NCI-H524 treated with DMSO at 0.1 percent for 48 hours (cell line): ENCODE results near the gene PPP3CB.

ENCODE experiments used
- DNase-seq: peaks from one replicate; lab custom pipeline; 2025; lab: John Stamatoyannopoulos, UW

The PPP3CB gene

DNA sequence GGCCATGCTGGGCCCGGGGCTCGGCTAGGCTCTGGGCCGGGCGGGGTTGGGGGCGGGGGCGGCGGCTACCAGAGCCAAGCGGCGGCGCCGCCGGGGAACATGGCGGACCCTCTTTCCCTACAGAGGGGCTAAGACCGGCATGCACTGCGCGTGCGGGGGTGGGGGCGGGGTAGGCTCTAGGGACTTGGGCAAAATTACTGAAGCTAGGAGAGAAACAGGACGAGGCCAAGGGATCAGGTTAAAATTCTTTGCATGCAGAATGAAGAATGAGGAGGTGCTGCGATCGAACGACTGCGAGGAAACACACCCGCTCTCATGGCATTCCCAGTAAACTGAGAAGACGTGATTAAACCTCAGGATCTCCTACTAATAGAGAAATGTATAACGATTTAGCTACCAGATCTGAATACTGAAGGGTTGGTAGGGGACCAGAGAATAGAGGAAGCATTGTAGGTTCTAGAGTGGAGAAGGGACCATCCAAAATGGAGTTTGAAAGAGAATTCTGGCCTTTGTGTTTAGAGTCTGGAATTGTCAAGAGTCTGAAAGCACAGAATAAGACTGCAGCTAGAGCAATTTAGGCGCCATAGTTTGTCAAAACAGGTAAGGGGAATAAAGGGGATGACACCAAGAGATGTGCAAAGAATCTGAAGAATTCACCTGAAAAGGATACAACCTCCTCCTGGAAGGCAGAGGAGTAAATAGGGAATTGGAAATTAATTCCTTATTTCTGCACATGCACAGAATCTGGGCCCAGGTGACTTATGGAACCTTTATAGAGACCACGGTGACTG, at the start of gene PPP3CB:
PPP3CB (minus strand) TSS at position 141 of the 791 bp plus-strand sequence; CDS start at position 6, 135 bp downstream.
- DNase-seq = peak; percentile 44

DNA sequence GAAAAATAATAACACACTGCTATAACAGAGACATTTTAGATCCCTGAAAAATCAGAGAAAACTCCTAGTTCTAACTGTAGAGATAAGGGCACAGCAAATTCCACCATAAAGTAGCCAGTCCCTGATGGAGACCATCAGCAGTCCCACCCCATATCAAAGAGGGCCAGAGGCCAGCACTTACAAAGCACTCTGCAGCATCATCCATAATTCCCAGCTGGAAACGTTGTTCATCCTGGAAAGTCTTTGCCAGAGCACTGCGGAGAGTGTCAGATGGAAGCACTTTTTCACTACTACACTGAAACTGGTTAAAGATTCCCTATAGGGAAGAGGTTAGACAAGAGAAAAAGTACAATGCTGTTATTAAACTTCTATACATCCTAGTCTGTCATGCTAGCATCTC, 49.5 kb upstream of the PPP3CB start:
- DNase-seq = no peak

DNA sequence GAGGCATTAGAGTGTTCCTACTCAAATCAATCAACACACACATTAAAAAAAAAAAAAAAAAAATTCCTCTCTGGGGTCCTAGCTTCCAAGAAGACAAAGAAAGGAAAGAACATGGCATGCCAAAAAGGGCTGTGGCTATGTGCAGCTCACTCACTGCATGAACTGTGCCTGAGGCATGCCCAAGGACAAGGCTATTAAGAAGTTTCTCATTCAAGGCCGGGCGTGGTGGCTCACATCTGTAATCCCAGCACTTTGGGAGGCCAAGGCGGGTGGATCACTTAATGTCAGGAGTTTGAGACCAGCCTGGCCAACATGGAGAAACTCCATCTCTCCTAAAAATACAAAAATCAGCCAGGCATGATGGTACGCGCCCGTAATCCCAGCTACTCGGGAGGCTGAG, 41.9 kb upstream of the PPP3CB start:
- DNase-seq = no peak

- DNase-seq = no peak
Measured at GRCh38 chr10:73537288-73537687, 41.5 kb upstream of the PPP3CB start.

DNA sequence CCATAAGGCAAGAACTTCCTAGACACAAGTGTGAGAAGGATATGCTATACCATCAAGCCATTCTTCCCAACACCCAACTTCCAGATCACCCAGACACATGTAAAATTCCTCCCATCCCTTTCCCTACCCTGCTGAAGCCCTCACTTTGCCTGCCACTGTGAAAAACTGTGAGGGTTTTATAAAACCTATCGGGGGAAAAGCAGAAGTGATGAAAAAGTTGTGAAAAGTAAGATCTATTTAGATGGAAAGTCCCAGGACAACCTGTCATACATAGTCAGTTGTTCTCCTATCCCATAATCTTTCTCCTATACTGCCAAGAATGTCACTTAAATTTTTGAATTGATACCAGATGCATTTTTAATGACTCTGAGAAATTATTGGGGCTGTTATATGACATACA, 39.0 kb upstream of the PPP3CB start:
- no peak for DNase-seq

DNA sequence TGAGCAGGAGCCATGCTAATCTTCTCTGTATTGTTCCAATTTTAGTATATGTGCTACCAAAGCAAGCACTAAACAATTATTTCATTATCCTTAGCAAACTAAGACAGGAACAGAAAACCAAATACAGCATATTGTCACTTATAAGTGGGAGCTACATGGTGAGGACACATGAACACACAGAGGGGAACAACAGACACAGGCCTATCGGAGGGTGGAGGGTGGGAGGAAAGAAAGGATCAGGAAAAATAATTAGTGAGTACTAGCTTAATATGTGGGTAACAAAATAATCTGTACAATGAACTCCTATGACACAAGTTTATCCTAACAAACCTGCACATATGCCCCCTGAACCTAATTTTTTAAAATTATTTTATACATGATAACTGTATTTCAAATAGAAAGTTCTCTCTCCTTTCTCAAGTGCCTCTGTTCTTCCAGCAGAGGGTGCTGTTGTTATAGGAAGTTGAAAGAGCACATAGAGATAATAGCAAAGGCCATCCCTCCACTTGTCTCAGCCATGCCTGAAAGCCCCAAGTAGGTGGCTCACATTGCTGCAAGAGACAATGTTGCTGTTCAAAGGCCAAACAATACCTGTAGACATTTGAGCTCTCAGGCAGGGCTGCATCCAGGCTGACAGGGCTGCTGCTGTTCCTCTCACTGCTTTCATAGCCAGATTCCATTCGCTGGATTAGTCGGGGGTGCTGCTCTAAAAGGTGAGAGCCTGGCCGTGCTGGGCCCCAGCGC, 33.4 kb upstream of the PPP3CB start:
- no peak for DNase-seq

GRCh38 chr10:73522263-73522662, 26.4 kb upstream of the PPP3CB start:
- DNase-seq = no peak

DNA sequence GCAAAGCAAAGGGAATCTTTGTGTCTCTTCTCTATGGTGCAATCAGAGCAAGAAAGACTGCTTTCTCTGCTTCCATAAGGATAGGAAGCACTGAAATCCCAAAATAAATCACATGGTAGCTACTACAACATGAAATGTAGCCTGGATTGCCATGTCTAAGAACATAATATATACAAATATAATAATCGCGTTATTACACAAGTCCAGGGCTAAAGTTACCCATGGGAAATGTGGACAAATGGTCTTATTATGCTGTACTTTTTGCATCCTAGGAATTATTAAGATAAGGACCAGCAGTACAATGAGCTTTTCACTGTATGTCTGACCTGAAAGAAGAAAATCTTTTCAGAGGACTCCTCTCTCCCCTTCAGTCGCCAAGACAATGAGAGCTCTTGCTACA, 23.5 kb upstream of the PPP3CB start:
- DNase-seq = no peak

- DNase-seq = no peak
Measured at GRCh38 chr10:73517166-73517888, 21.5 kb upstream of the PPP3CB start.

DNA sequence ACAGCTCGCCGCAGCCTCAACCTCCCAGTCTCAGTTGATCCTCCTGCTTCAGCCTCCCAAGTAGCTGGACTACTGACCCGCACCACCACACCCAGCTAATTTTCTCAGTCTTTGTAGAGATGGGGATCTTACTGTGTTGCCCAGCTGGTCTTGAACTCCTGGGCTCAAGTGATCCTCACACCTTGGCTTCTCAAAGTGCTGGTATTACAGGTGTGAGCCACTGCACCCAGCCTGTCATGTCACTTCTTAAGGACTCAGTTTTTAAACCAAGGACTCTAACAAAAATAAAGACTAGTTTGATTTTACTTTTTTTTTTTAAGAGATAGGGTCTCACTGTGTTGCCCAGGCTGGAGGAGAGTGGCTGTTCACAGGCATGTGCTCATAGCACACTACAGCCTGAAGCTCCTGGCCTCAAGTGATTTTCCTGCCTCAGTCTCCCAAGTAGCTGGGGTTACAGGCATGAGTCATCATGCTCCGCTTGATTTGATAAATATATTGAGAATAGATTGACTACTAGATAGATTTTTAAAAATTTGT, 16.5 kb upstream of the PPP3CB start:
- no peak for DNase-seq

DNA sequence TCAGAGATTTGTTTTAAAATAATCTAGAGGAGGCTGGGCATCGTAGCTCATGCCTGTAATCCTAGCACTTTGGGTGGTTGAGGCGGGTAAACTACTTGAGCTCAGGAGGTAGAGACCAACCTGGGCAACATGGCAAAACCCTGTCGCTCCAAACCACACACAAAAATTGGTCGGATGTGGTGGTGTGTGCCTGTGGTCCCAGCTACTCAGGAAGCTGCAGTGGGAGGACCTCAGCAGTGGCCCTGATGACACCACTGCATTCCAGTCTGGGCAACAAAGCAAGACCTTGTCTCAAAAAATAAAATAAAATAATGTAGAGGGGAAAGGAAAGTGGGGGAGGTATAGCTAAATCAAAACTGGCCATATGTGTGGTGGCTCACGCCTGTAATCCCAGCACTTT, 13.9 kb upstream of the PPP3CB start:
- no peak for DNase-seq

- DNase-seq = no peak
Measured at GRCh38 chr10:73506491-73506890, 10.7 kb upstream of the PPP3CB start.

GRCh38 chr10:73506074-73506473, 10.2 kb upstream of the PPP3CB start:
- no peak for DNase-seq

GRCh38 chr10:73503037-73503436, 7.2 kb upstream of the PPP3CB start:
- DNase-seq = no peak

DNA sequence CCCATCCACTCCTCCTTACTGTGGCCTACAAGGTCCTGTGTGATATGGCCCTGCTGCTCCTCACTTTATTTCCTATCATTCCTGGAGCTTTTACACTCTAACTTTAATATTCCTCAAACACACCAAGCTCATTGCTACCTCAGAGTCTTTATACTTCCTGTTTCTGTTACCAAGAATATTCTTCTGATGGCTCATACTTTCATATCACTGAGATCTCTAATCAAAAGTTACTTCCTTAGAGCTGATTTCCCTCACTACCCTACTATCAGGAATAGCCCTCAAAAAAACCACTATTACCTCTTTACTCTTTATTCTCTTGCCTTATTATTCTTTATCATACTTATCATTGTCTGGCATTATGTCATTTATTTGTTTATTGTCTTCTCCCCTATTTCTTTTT, 5.8 kb upstream of the PPP3CB start:
- DNase-seq = no peak

GRCh38 chr10:73497623-73498022, 1.8 kb upstream of the PPP3CB start:
- no peak for DNase-seq

- no peak for DNase-seq
Measured at GRCh38 chr10:73495226-73495883, 469 bp downstream of the PPP3CB start.

GRCh38 chr10:73494877-73495225, 973 bp downstream of the PPP3CB start:
- no peak for DNase-seq

GRCh38 chr10:73494213-73494612, 1.6 kb downstream of the PPP3CB start:
- DNase-seq = no peak

- DNase-seq = no peak
Measured at GRCh38 chr10:73493781-73494180, 2.0 kb downstream of the PPP3CB start.

DNA sequence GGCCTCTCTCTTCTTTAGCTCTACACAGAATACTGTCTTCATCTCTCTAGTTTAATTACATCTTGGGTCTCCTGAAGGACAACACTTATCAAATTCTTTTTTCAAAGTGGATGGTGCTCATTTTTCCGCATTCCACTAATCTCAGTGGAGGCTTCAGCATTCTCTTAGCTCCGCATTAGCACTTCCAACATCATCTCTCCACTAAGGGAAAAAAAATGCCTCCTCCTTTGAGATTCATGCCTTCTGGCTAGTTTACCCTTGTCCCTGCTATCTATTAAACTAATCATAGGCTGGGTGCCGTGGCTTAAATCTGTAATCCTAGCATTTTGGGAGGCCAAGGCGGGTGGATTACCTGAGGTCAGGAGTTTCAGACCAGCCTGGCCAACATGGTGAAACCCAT, 9.2 kb downstream of the PPP3CB start:
- no peak for DNase-seq

GRCh38 chr10:73485320-73485719, 10.5 kb downstream of the PPP3CB start:
- no peak for DNase-seq
